ENCODE results near the gene MTMR6.

The MTMR6 gene

DNA sequence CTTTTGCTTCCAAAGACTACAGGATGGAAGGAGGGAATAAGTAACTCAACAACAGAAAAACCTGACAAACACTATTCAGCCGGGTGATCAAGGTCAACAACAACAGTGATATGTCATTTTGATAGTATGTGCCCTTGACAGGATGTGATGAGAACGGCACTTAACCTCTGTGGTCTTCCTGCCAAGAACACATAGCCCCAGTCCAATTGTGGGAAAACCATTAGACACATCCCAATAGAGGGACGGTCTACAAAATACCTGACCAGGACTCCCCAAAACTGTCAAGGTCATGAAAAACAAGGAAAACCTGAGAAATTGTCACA lies 72.1 kb downstream of the MTMR6 start:
- DNase-seq (ENCODE audit: low read depth), result no peak

DNA sequence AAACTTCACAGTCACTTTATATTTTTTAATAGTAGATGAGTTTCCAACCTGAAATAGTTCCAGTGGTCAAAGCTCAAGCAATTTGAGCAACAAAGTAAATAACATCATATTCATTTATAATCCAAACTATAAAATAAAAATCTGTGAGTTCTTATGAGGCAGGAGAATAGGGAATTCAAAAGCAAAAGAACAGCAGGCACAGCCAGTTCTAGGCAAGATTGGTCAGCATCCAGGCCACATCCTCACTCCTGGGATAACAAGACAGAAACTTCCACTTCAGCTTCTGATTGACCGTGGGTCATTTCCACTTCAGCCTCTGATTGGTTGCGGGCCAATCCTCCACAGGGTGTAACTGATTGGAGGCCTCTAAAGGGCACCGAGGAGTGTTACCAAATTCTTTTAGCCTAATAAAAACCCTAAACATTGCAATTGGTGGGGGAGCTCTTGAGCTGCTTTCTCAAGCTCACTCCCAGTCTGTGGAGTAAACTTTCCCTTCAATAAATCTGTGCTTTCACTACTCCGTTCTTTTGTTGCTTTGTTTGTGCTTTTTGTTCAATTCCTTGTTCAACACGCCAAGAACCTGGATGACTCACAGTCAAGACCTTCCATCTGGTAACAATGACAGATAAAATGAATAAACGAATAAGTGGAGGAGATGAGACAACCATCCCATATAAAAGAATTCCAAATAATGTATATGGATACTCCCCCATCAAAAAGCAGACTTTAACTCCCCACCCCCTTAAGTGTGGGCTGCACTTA lies 72.6 kb downstream of the MTMR6 start:
- DNase-seq (ENCODE audit: low read depth), result no peak

DNA sequence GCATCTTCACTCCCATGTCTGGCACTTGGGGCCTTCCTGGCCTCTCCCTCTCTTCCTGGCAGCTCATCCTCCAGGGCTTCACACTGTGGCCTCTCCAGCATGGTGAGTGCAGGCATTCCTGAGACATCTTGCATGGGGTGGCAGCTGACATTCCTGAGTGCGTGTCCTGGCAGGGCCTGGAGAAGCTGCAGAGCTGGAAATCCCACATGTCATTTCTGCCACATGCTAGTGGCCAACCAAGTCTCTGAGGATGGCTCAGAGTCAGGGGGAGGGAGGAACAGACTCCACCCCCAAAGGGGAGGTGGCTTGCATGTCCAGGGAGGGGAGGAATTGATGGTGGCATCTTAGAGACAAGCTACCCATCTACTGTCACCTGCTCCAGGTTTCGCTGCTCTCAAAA lies 73.6 kb downstream of the MTMR6 start:
- no peak for DNase-seq (ENCODE audit: low read depth)

DNA sequence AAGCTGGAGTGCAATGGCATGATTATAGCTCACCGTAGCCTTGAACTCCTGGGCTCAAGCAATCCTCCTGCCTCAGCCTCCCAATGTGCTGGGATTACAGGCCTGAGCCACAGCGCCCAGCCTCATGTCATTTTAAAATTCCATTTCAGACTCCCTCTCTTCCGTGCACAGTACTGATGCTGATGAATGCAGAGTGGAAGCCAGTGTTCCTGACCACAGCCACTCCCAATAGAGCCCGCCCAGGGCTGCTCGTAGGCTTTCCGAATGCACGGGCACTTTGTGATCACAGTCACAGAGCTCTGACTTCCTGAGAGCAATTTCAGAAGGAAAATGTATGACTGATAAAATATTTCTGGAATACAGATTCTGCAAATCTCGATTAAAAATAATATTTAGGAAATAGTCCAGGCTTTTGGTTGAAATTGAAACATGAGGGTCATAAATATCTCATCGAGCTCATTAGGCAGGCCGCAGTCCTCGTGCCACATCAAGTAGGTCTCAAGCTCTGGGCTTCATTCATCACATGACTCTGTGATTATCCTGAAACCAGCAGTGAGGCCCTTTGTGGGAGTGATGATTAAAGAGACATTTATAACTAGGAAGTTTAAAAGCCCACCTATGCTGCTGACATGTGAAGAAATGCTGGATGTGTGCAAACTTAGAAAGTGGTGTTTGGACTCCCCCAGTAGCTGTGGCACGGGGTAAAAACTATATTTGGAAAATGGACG lies 76.3 kb downstream of the MTMR6 start:
- no peak for DNase-seq (ENCODE audit: low read depth)

DNA sequence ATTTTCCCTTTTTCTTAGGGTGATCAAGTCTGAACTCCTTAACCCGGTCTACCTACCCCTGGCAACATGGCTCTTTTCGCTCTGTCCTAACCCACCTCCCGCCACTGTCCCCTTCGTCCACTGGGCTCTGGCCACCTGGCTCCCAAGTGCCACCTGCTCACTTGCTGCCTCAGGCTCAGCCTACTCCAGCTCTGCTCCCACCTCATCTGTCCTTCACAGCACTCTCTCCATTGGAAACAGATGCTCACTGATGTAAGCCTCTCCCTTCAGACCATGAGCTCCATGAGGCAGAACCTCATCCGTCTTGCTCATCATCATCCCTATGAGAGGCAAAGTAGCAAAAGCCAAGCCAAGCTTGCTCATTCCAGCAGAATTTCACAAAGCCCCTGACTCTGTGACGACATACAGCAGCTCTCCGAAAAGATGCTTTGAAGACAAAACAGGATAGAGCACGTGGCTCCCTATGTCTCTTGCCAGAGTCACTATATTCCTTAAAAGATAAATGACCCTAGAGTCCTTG lies 79.9 kb downstream of the MTMR6 start:
- DNase-seq (ENCODE audit: low read depth), result no peak

DNA sequence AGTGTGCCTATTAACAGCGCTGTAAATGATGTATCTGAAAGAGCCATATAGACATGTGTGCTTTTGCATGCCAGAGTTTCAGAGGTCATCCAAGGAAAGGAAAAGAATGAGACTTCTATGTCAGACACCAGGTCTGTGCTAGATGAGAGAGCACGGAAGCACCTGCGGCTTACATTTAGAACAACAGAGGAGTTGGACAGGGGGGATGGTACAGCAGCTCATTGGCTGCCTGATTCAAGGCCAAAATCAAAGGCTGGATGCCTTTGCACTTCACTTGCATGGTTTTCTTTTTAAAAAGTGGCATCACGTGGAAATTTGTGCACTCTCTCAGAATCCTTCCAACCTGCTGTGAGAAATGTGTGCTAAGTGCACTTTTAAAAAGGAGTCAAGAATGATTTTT lies 82.4 kb downstream of the MTMR6 start:
- DNase-seq (ENCODE audit: low read depth), result no peak

DNA sequence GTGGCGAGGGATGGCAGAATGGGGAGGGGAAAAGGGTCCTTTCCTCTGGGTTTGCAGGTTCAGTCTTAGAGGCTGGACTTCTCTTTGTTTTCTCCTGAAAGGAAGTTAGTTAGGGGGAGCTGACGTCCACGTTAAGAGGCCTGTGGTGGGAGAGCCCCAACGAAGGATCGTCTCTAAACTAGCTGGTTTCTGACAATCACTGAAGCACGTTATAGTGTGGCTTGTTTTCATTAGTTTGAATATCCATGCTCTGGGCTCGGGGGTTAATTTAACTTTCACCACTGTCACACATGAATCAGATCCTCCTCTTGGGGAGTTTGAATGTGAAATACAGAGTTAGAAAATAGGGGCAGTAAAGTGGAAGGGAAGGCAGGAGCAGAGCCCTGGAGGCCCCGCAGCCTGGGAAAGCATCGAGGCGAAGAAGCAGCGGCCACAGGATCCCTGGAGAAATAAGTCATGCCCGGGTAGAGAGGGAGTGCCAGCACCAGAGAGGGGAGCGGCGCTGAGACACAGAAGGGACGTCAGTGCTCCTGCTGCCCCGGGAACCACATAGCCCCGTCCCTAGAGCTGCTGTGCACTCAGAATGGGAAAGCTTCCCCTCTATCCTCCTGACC lies 84.1 kb downstream of the MTMR6 start:
- DNase-seq (ENCODE audit: low read depth), result no peak

DNA sequence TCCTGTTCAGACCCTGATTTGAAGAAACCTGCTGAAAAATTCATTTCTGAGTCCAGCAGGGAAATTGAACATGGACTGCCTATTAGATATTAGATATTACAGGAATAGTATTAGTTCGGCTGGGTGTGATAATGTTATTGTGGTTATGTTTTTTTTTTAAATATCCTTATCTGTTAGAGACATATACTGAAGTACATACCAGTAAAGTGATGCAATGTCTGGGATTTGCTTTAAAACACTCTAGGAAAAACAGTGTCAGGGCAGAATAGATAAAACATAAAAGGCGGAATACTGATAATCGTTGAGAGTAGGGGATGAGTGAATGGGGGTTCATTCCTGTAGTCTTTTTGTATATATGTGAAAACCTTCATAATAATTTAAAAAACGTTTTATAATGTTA lies 86.5 kb downstream of the MTMR6 start:
- no peak for DNase-seq (ENCODE audit: low read depth)

DNA sequence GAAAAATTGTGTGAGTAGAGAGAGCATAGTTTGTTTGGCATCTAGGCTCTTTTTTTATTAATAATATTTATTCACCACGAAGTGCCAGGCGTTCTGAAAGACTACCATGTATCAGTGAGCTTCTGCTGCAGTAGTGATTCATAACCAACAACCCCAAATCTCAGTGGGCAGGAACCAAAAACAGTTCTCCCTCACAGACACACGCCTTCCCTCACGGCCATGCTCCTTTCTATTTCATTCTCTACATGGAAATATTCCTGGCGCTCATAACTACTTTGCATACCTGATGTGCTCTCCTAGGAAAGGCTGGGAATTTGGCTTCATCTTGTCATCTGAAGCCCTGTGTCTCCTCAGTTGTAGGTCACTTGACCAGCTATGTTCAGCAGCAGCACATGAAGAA lies 88.6 kb downstream of the MTMR6 start:
- DNase-seq (ENCODE audit: low read depth), result no peak

DNA sequence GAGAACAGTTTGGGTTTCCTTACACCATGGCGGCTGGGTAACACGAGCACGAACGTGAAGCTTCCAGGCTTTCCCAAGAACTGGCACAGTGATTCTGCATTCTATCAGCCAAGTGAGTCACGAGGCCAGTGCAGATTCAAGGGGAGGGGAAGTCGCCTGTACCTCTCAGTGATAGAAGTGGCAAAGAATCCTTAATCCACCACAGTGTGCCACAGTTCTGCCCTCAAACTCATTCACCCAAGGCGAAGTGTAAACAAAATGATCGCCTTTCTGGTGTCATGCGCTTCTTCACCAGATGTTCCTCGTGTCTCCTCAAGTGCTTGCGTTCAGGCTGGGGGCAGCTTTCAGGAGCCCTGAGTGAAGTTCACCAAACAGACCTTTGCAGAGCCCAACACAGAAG lies 90.3 kb downstream of the MTMR6 start:
- DNase-seq (ENCODE audit: low read depth), result no peak

Measured in activated gamma-delta T cell treated with anti-CD3 and anti-CD28 coated beads, Interleukin-2, amount 50 U/mL, for 16 hours (primary cell).